ENCODE results near the gene GCH1.

Gene GCH1

DNA sequence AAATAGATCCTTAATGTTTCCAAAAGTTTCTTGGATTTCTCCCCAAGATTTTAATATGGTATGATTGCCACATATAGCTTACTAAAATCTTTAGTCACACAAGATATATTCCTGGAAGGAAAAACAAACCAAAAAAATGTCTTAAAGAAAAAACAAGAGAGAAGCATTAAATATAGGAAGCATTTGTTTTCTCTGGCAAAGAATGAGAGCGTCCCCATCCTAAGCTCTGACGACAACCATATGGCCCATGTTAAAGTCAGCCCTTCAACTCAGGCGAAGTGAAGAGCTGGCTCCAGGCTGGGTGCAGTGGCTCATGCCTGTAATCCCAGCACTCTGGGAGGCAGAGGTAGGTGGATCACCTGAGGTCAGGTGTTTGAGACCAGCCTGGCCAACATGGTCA, 35.6 kb downstream of the GCH1 start:
- no peak overlapping the region for H3K4me3 ChIP-seq (ENCODE audit: low read depth, low read length)
- in situ Hi-C loops (cut with HindIII; ENCODE audit: low sequenced_read_pairs), result no loop called here
- DNase-seq (ENCODE audit: low read depth, low spot score), result no peak
- TF ChIP-seq CTCF (IDR thresholded peaks at IDR 0.05; ENCODE audit: low read depth, low read length), result no peak

- TF ChIP-seq CTCF (IDR thresholded peaks at IDR 0.05; ENCODE audit: low read depth, low read length), result no peak
- no peak overlapping the region for H3K4me3 ChIP-seq (ENCODE audit: low read depth, low read length)
- in situ Hi-C loops (cut with HindIII; ENCODE audit: low sequenced_read_pairs), result no loop called here
- DNase-seq (ENCODE audit: low read depth, low spot score), result no peak
Measured at GRCh38 chr14:54866588-54866987, 36.0 kb downstream of the GCH1 start.

DNA sequence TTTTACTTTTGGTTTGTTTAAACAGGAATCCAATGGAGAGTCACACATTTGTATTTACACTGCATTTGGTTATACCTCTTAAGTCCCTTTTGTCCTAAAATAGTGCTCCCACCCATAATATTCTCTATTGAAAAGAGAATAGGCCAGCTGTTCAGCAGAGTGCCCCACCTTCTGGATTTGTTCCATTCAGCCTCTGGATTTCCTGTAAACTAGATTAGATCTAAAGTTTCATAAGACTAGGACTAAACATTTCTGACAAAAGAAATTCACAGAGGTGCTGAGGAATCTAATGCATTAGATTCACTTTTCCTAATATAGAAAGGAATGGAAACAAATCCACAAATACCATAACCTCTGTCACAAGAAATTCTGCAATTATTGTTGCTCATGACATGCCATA, 38.1 kb downstream of the GCH1 start:
- no peak overlapping the region for H3K4me3 ChIP-seq (ENCODE audit: low read depth, low read length)
- in situ Hi-C loops (cut with HindIII; ENCODE audit: low sequenced_read_pairs), result no loop called here
- DNase-seq (ENCODE audit: low read depth, low spot score), result no peak
- TF ChIP-seq CTCF (IDR thresholded peaks at IDR 0.05; ENCODE audit: low read depth, low read length), result no peak

- TF ChIP-seq CTCF (IDR thresholded peaks at IDR 0.05; ENCODE audit: low read depth, low read length), result no peak
- no peak overlapping the region for H3K4me3 ChIP-seq (ENCODE audit: low read depth, low read length)
- in situ Hi-C loops (cut with HindIII; ENCODE audit: low sequenced_read_pairs), result no loop called here
- DNase-seq (ENCODE audit: low read depth, low spot score), result no peak
Measured at GRCh38 chr14:54857830-54858269, 44.8 kb downstream of the GCH1 start.

- in situ Hi-C loops (cut with HindIII; ENCODE audit: low sequenced_read_pairs), result no loop called here
- no peak for TF ChIP-seq CTCF (IDR thresholded peaks at IDR 0.05; ENCODE audit: low read depth, low read length)
- H3K4me3 ChIP-seq (ENCODE audit: low read depth, low read length), result no peak overlapping the region
- no peak for DNase-seq (ENCODE audit: low read depth, low spot score)
Measured at GRCh38 chr14:54856152-54856551, 46.5 kb downstream of the GCH1 start.

GRCh38 chr14:54854181-54854580, 48.4 kb downstream of the GCH1 start:
- no peak overlapping the region for H3K4me3 ChIP-seq (ENCODE audit: low read depth, low read length)
- no peak for DNase-seq (ENCODE audit: low read depth, low spot score)
- TF ChIP-seq CTCF (IDR thresholded peaks at IDR 0.05; ENCODE audit: low read depth, low read length), result no peak
- in situ Hi-C loops (cut with HindIII; ENCODE audit: low sequenced_read_pairs), result no loop called here

GRCh38 chr14:54853339-54853738, 49.3 kb downstream of the GCH1 start:
- no peak overlapping the region for H3K4me3 ChIP-seq (ENCODE audit: low read depth, low read length)
- no peak for DNase-seq (ENCODE audit: low read depth, low spot score)
- no peak for TF ChIP-seq CTCF (IDR thresholded peaks at IDR 0.05; ENCODE audit: low read depth, low read length)
- in situ Hi-C loops (cut with HindIII; ENCODE audit: low sequenced_read_pairs), result no loop called here

Measured in astrocyte of the spinal cord (primary cell).